ENCODE data around the gene SSBP4.

SSBP4 gene

DNA sequence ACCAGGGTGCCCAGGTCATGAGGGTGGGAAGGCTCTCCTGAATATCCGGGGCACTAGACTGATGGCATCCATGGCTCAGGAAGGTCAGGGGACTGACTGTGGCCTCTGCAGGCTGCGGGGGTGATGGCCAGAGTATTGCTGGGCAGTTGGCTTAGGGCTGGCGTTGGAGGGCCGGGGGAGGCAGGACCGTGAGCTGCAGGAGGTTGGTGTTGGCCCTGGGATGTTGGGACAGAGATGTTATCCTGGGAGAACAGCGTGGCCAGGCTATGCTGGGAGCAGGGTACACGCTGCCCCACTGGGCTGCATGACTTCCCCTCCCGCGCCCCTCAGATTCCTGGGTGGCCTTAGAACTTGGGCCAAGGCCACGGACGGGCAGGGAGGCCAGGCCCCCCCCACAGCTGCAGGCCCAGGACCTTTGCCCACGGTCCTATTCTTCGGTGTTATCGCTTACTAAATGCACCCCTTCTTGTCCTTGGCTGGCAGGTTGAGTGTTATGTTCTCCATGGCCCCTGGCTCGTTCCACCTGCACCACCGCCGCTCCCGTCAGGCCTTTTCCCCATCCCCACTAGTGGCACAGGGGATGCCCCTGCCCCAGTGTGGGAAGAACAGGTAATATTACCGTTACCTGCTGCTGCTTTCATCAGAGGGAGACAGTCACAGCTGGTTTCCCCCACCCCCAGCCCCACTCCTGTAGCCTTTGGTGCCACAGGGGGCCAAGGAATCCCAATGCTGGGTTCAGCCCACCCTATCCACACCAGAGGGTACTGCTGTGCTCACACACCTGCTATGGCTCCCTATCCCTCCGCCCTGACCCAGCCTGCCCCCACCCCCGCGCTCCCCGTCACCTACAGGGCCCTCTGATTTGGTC lies 22.0 kb downstream of the SSBP4 start:
- Histone ChIP-seq H3K36me3 (ENCODE audit: low read length) (no peaks in the 10 kb centered on the region), H3F3A (ENCODE audit: insufficient read depth) (peaks cover 21% of the 10 kb centered on the region), H4K20me1 (ENCODE audit: low read depth, low read length) (no peaks in the 10 kb centered on the region), H3K27ac (ENCODE audit: low read depth, low read length) (no peak overlapping the region), H3K9me2 (replicated peaks; ENCODE audit: insufficient read depth, low read length) (no peaks in the 10 kb centered on the region), H3K27me3 (ENCODE audit: low read length) (no peaks in the 10 kb centered on the region), H3K79me2 (ENCODE audit: insufficient read depth, low read length) (no peaks in the 10 kb centered on the region), H3K4me3 (ENCODE audit: insufficient read depth, low read length, poor library complexity, severe bottlenecking) (no peak overlapping the region), H3K4me2 (ENCODE audit: low read depth, low read length, poor library complexity, severe bottlenecking) (no peak overlapping the region), H2AFZ (ENCODE audit: low read depth, low read length, severe bottlenecking) (no peak overlapping the region), H3K9ac (ENCODE audit: low read length) (no peak overlapping the region), H3K9me3 (ENCODE audit: insufficient read depth, low read length) (no peaks in the 10 kb centered on the region)
- TF ChIP-seq, protein P1, sequence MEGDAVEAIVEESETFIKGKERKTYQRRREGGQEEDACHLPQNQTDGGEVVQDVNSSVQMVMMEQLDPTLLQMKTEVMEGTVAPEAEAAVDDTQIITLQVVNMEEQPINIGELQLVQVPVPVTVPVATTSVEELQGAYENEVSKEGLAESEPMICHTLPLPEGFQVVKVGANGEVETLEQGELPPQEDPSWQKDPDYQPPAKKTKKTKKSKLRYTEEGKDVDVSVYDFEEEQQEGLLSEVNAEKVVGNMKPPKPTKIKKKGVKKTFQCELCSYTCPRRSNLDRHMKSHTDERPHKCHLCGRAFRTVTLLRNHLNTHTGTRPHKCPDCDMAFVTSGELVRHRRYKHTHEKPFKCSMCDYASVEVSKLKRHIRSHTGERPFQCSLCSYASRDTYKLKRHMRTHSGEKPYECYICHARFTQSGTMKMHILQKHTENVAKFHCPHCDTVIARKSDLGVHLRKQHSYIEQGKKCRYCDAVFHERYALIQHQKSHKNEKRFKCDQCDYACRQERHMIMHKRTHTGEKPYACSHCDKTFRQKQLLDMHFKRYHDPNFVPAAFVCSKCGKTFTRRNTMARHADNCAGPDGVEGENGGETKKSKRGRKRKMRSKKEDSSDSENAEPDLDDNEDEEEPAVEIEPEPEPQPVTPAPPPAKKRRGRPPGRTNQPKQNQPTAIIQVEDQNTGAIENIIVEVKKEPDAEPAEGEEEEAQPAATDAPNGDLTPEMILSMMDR (IDR thresholded peaks at IDR 0.05; ENCODE audit: insufficient read depth, low read length, poor library complexity, severe bottlenecking), result no peak
- no peak for TF ChIP-seq EZH2phosphoT487 (conservative IDR thresholded peaks at IDR 0.05; ENCODE audit: low read length)

DNA sequence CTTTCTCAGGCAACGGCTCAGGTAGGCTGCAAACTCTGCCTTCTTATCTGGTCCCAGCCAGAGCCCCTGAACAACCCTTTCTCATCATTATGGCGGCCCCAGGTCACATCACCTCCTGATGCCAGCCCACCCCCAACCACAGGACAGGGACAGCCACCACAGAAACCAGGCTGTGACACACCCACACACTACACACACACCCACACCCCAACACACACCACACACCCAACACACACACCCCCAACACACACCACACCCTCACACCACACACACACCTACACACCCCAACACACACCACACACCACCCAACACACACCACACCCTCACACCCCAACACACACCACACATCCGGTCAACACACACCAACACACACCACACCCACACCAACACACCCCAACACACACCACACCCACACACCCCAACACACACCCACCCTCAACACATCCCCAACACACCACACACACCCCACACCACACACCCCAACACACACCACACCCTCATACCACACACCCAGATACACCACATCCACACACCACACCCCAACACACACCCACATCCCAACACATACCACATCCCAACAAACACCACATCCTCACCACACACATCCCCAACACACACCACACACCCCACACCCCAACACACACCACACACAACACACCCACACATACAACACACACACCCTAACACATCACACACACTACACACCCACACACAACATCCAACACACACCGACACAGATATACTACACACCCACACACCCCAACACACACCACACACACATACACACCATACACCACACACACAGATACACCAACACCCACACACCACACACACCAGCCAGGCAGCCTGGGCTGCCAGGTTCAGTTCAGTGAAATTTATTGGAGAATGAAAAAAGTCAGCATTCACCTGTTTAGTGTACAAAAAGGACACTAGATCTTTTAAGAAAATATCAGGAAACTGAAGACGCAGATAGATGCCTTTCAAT lies 22.9 kb downstream of the SSBP4 start:
- H3K27ac ChIP-seq (ENCODE audit: low read depth, low read length), result no peak overlapping the region
- H3K4me2 ChIP-seq (ENCODE audit: low read depth, low read length, poor library complexity, severe bottlenecking), result no peak overlapping the region
- H3K9ac ChIP-seq (ENCODE audit: low read length), result no peak overlapping the region
- H4K20me1 ChIP-seq (ENCODE audit: low read depth, low read length), result no peaks in the 10 kb centered on the region
- no peaks in the 10 kb centered on the region for H3K9me3 ChIP-seq (ENCODE audit: insufficient read depth, low read length)
- H3K79me2 ChIP-seq (ENCODE audit: insufficient read depth, low read length), result no peaks in the 10 kb centered on the region
- no peak for TF ChIP-seq EZH2phosphoT487 (conservative IDR thresholded peaks at IDR 0.05; ENCODE audit: low read length)
- TF ChIP-seq, protein P1 (IDR thresholded peaks at IDR 0.05; ENCODE audit: insufficient read depth, low read length, poor library complexity, severe bottlenecking), result no peak
- H3K4me3 ChIP-seq (ENCODE audit: insufficient read depth, low read length, poor library complexity, severe bottlenecking), result no peak overlapping the region
- no peaks in the 10 kb centered on the region for H3K36me3 ChIP-seq (ENCODE audit: low read length)
- H3F3A ChIP-seq (ENCODE audit: insufficient read depth), result peaks cover 21% of the 10 kb centered on the region
- no peaks in the 10 kb centered on the region for H3K27me3 ChIP-seq (ENCODE audit: low read length)
- no peaks in the 10 kb centered on the region for H3K9me2 ChIP-seq (replicated peaks; ENCODE audit: insufficient read depth, low read length)
- no peak overlapping the region for H2AFZ ChIP-seq (ENCODE audit: low read depth, low read length, severe bottlenecking)

DNA sequence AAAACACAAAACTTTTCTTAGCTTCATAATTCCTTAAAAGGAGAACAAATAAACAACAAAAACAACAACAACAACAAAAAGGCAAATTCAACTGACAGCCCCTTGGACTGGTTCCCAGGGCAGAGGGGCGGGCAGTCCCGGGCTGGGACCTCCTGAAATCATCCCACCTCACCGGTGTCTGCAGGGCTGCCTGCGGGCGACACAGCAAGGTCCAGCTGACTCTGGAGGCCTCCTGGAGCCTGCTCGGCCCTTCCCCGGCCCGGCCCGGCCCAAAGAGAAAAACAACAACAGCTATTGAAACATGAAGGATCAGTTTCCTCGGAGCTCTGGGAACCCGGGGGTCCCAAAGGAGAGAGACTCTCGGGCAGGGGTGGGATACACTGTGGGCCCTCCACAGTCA lies 23.7 kb downstream of the SSBP4 start:
- Histone ChIP-seq H3K4me3 (ENCODE audit: insufficient read depth, low read length, poor library complexity, severe bottlenecking) (no peak overlapping the region), H3K9me2 (replicated peaks; ENCODE audit: insufficient read depth, low read length) (no peaks in the 10 kb centered on the region), H3K27ac (ENCODE audit: low read depth, low read length) (no peak overlapping the region), H3K9ac (ENCODE audit: low read length) (no peak overlapping the region), H3K36me3 (ENCODE audit: low read length) (no peaks in the 10 kb centered on the region), H2AFZ (ENCODE audit: low read depth, low read length, severe bottlenecking) (no peak overlapping the region), H3F3A (ENCODE audit: insufficient read depth) (peaks cover 21% of the 10 kb centered on the region), H3K79me2 (ENCODE audit: insufficient read depth, low read length) (no peaks in the 10 kb centered on the region), H4K20me1 (ENCODE audit: low read depth, low read length) (no peaks in the 10 kb centered on the region), H3K4me2 (ENCODE audit: low read depth, low read length, poor library complexity, severe bottlenecking) (no peak overlapping the region), H3K27me3 (ENCODE audit: low read length) (no peaks in the 10 kb centered on the region), H3K9me3 (ENCODE audit: insufficient read depth, low read length) (no peaks in the 10 kb centered on the region)
- TF ChIP-seq, protein P1 (IDR thresholded peaks at IDR 0.05; ENCODE audit: insufficient read depth, low read length, poor library complexity, severe bottlenecking), result no peak
- TF ChIP-seq EZH2phosphoT487 (conservative IDR thresholded peaks at IDR 0.05; ENCODE audit: low read length), result no peak

Measured in SU-DHL-6 (cell line).